ENCODE results near the gene SERGEF. TPM values are rescaled to one million over a fixed set of nuclear protein-coding genes. Genes with fewer than 3 reads are reported as not detected.

SERGEF gene
- total and polyA plus RNA-seq, 2 of the 4 experiments (the other 2 are of a cell fraction), result 12.2 to 18.1 TPM

- H2AK9ac ChIP-seq (replicated peaks; ENCODE audit: low read depth, low read length, poor library complexity), result no peak overlapping the region
- no peak overlapping the region for H2AK5ac ChIP-seq (ENCODE audit: low read depth, low read length)
- no peak overlapping the region for H3K4ac ChIP-seq (ENCODE audit: low read depth, low read length)
- POLR2A ChIA-PET (ENCODE audit: unreplicated experiment), result no interaction called here
- no peak overlapping the region for H4K5ac ChIP-seq (ENCODE audit: low read depth, low read length)
- no peaks in the 10 kb centered on the region for H3K9me3 ChIP-seq (ENCODE audit: control insufficient read depth, insufficient read depth, low read length)
- no peak overlapping the region for H3K18ac ChIP-seq (ENCODE audit: low read depth, low read length)
- H4K20me1 ChIP-seq (ENCODE audit: insufficient read depth, low read length), result no peaks in the 10 kb centered on the region; the same call in 1 of the 2 replicates
- 86% methylated on average over 6 of the region's 10 CpGs; no CpG with 5 or more reads in 1 of the 2 experiments for WGBS, 2 experiments (ENCODE audit: extremely low coverage in 2 of 2, insufficient read length in 1 of 2)
- no peak for ATAC-seq (ENCODE audit: low read depth)
- no peak overlapping the region for H3K56ac ChIP-seq (ENCODE audit: extremely low read depth, insufficient read depth, low read length)
- dilution Hi-C loops (cut with HindIII; ENCODE audit: low sequenced_read_pairs, unreplicated experiment), result loop anchor here (25.0 kb wide), 1 partner anchor 246 kb away; no protein-coding TSS in a partner anchor
- no peak overlapping the region for H2BK120ac ChIP-seq (ENCODE audit: low read depth, low read length)
- H4K8ac ChIP-seq (ENCODE audit: low read depth in 2 of 2, low read length in 2 of 2), result no peak overlapping the region
- no peak overlapping the region for H2AFZ ChIP-seq (replicated peaks; ENCODE audit: low read length, poor library complexity)
- H3K27me3 ChIP-seq (ENCODE audit: control insufficient read depth, insufficient read depth, low read length), result peaks cover 47% of the 10 kb centered on the region
- TF ChIP-seq, protein P1, sequence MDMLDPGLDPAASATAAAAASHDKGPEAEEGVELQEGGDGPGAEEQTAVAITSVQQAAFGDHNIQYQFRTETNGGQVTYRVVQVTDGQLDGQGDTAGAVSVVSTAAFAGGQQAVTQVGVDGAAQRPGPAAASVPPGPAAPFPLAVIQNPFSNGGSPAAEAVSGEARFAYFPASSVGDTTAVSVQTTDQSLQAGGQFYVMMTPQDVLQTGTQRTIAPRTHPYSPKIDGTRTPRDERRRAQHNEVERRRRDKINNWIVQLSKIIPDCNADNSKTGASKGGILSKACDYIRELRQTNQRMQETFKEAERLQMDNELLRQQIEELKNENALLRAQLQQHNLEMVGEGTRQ (IDR thresholded peaks at IDR 0.05; ENCODE audit: low read depth, low read length), result no peak
- CTCF ChIA-PET, result no interaction called here
- no peak overlapping the region for H3K9ac ChIP-seq (ENCODE audit: low read depth, low read length)
- H2BK20ac ChIP-seq (ENCODE audit: low read depth, low read length), result no peak overlapping the region
- no peaks in the 10 kb centered on the region for H3K4me1 ChIP-seq (ENCODE audit: control insufficient read depth, insufficient read depth, low read length)
- H3K9me1 ChIP-seq (ENCODE audit: insufficient read depth, low read length), result no peaks in the 10 kb centered on the region
- no peak for DNase-seq
- no peak overlapping the region for H2BK15ac ChIP-seq (ENCODE audit: low read depth, low read length)
- intact Hi-C loops (cut with micrococcal nuclease), result no loop called here
- H2BK5ac ChIP-seq (ENCODE audit: low read depth, low read length, poor library complexity, severe bottlenecking), result no peak overlapping the region
- H4K91ac ChIP-seq (ENCODE audit: insufficient read depth, low read depth, low read length), result no peak overlapping the region
- H3K79me1 ChIP-seq (ENCODE audit: low read depth in 1 of 2, low read length in 2 of 2), result no peaks in the 10 kb centered on the region
- H3K4me2 ChIP-seq (ENCODE audit: low read depth, low read length), result no peak overlapping the region
- no peaks in the 10 kb centered on the region for H3K36me3 ChIP-seq (ENCODE audit: control insufficient read depth, insufficient read depth, low read length)
- no peak overlapping the region for H3K4me3 ChIP-seq (ENCODE audit: insufficient read depth, low read depth, low read length)
- H3K23ac ChIP-seq (ENCODE audit: low read depth, low read length), result no peak overlapping the region
- no peak overlapping the region for H3K27ac ChIP-seq (ENCODE audit: insufficient read depth, low read length)
- no peak overlapping the region for H3K14ac ChIP-seq (replicated peaks; ENCODE audit: low read depth, low read length)
- no TSS peak for BruUV-seq (replicated peaks)
- in situ Hi-C loops (cut with MboI; ENCODE audit: low sequenced_read_pairs), result no loop called here
Measured at GRCh38 chr11:17741487-17741886, 271.4 kb downstream of the SERGEF start.

Data from IMR-90 (cell line).